Liver (tissue), 9 donors: Measurements from ENCODE around the gene PGA3. TPM values are rescaled to one million over a fixed set of nuclear protein-coding genes. Genes with fewer than 3 reads are reported as not detected.

Source experiments
- DNase-seq: peaks from one replicate; pipeline ENCODE4 v3.0.0-alpha.2; 2017; ENCODE audit warnings: low spot score
- H3K27ac ChIP-seq, 2 donors: one replicate each; pipeline ENCODE4 v1.7.0; 2013; ENCODE audit warnings: inconsistent platforms in 2 of 2, low read length in 2 of 2, control low read depth in 1 of 2, low read depth in 1 of 2, mild to moderate bottlenecking in 1 of 2
- H3K27me3 ChIP-seq, 4 donors: one replicate each; pipeline versions ENCODE4 v1.6.1 to v1.7.0; 2013; ENCODE audit warnings: low read length in 3 of 4, inconsistent platforms in 1 of 4, mild to moderate bottlenecking in 1 of 4, moderate library complexity in 1 of 4; ENCODE audit not compliant: control insufficient read depth in 4 of 4, insufficient read depth in 4 of 4
- H3K36me3 ChIP-seq, 4 donors: one replicate each; pipeline versions ENCODE4 v1.6.1 to v1.7.0; 2013; ENCODE audit warnings: low read length in 3 of 4, mild to moderate bottlenecking in 3 of 4, low read depth in 1 of 4, moderate library complexity in 1 of 4; ENCODE audit not compliant: control insufficient read depth in 4 of 4, insufficient read depth in 3 of 4
- H3K4me1 ChIP-seq, 4 donors: one replicate each; pipeline versions ENCODE4 v1.6.1 to v1.7.0; 2013; ENCODE audit warnings: low read length in 3 of 4, mild to moderate bottlenecking in 3 of 4, moderate library complexity in 1 of 4; ENCODE audit not compliant: control insufficient read depth in 4 of 4, insufficient read depth in 4 of 4
- H3K4me3 ChIP-seq, 3 donors: one replicate each; pipeline versions ENCODE4 v1.6.1 to v1.7.0; 2013; ENCODE audit warnings: low read length in 3 of 3, control low read depth in 1 of 3, low read depth in 1 of 3, mild to moderate bottlenecking in 1 of 3
- H3K9ac ChIP-seq, 2 donors: one replicate each; pipeline ENCODE4 v1.7.0; 2013; ENCODE audit warnings: low read length in 2 of 2, mild to moderate bottlenecking in 2 of 2, moderate library complexity in 2 of 2, control low read depth in 1 of 2, low read depth in 1 of 2
- H3K9me3 ChIP-seq, 4 donors: one replicate each; pipeline versions ENCODE4 v1.6.1 to v1.7.0; 2013; ENCODE audit warnings: low read length in 3 of 4; ENCODE audit not compliant: control insufficient read depth in 4 of 4
- EGR1 ChIP-seq, 2 donors: IDR thresholded peaks; 2 replicates each; pipeline ENCODE4 v1.6.1; 2016 to 2018; ENCODE audit warnings: antibody characterized with exemption in 2 of 2, low read depth in 2 of 2
- FOXA1 ChIP-seq: IDR thresholded peaks from 2 replicates; pipeline ENCODE4 v1.6.1; 2016; ENCODE audit warnings: antibody characterized with exemption
- FOXA2 ChIP-seq: IDR thresholded peaks from 2 replicates; pipeline ENCODE4 v1.6.1; 2016; ENCODE audit warnings: antibody characterized with exemption
- GABPA ChIP-seq, 2 donors: IDR thresholded peaks in 1 of 2; conservative IDR thresholded peaks in 1 of 2; 2 replicates each; pipeline ENCODE4 v1.6.1; 2016; ENCODE audit warnings: antibody characterized with exemption in 2 of 2, mild to moderate bottlenecking in 1 of 2, moderate library complexity in 1 of 2
- HNF4A ChIP-seq, 2 donors: conservative IDR thresholded peaks; 2 replicates each; pipeline ENCODE4 v1.6.1; 2016; ENCODE audit warnings: antibody characterized with exemption in 2 of 2, mild to moderate bottlenecking in 2 of 2
- HNF4G ChIP-seq: IDR thresholded peaks from 2 replicates; pipeline ENCODE4 v1.6.1; 2016; ENCODE audit warnings: antibody characterized with exemption
- JUND ChIP-seq, 2 donors: IDR thresholded peaks; 2 replicates each; pipeline ENCODE4 v1.6.1; 2016; ENCODE audit warnings: antibody characterized with exemption in 2 of 2
- NR2F2 ChIP-seq: IDR thresholded peaks from 2 replicates; pipeline ENCODE4 v1.6.1; 2016; ENCODE audit warnings: antibody characterized with exemption
- RAD21 ChIP-seq, 2 donors: IDR thresholded peaks; 2 replicates each; pipeline ENCODE4 v1.6.1; 2016; ENCODE audit warnings: antibody characterized with exemption in 2 of 2, mild to moderate bottlenecking in 2 of 2
- RXRA ChIP-seq, 2 donors: IDR thresholded peaks; 2 replicates each; pipeline ENCODE4 v1.6.1; 2017 to 2018; ENCODE audit warnings: antibody characterized with exemption in 2 of 2, mild to moderate bottlenecking in 1 of 2
- SP1 ChIP-seq: IDR thresholded peaks from 2 replicates; pipeline ENCODE4 v1.6.1; 2018; ENCODE audit warnings: antibody characterized with exemption, mild to moderate bottlenecking
- TAF1 ChIP-seq: conservative IDR thresholded peaks from 2 replicates; pipeline ENCODE4 v1.6.1; 2016; ENCODE audit warnings: antibody characterized with exemption, mild to moderate bottlenecking
- YY1 ChIP-seq: IDR thresholded peaks from 2 replicates; pipeline ENCODE4 v1.6.1; 2016; ENCODE audit warnings: antibody characterized with exemption, mild to moderate bottlenecking
- ZBTB33 ChIP-seq: IDR thresholded peaks from 2 replicates; pipeline ENCODE4 v1.6.1; 2016; ENCODE audit warnings: antibody characterized with exemption
- WGBS: extraction: QIAGEN DNeasy Blood & Tissue Kit; methylation state at CpG from one replicate; pipeline ENCODE4 v1.1.7; 2013; 5-methylcytosine and 5-hydroxymethylcytosine counted together
- polyA plus RNA-seq, 2 donors: library from polyadenylated mRNA; stranded (reverse) in 1 of 2; unstranded in 1 of 2; fragments of 200-250 nt in 1 of 2; fragments of >200 nt in 1 of 2; fragmentation: Nextera tagmentation in 1 of 2; extraction: Ambion mirVana in 1 of 2; gene quantifications; one replicate each; pipeline versions ENCODE4 v1.2.1 to v1.2.3, GENCODE V29; 2013 to 2015
- total RNA-seq, 2 donors: library from RNA; depleted of rRNA; stranded (reverse); fragments of >200 nt; gene quantifications; one replicate each; pipeline ENCODE4 v1.2.3, GENCODE V29; 2014
- TF ChIP-seq, protein P1 (sequence below): fragments of 150-350 bp; IDR thresholded peaks from 2 replicates; pipeline ENCODE4 v1.5.1; 2017; ENCODE audit warnings: improper control_type of control experiment, low read depth, low read length; ENCODE audit not compliant: missing input control
- TF ChIP-seq, protein P2 (sequence below): IDR thresholded peaks from 2 replicates; pipeline ENCODE4 v1.6.1; 2016; ENCODE audit warnings: antibody characterized with exemption, mild to moderate bottlenecking
- TF ChIP-seq, protein P3 (sequence below): IDR thresholded peaks from 2 replicates; pipeline ENCODE4 v1.6.1; 2016; ENCODE audit warnings: antibody characterized with exemption
- TF ChIP-seq, protein P4 (sequence below): IDR thresholded peaks from 2 replicates; pipeline ENCODE4 v1.6.1; 2016; ENCODE audit warnings: antibody characterized with exemption
- donor health status: healthy.
- donor health status: healthy.
- donor health status: healthy.
- donor health status: healthy.
- donor health status: healthy.

PGA3 gene
- total and polyA plus RNA-seq, 4 donors, result 0.25 to 0.56 (median 0.54) TPM; not detected in 1

DNA sequence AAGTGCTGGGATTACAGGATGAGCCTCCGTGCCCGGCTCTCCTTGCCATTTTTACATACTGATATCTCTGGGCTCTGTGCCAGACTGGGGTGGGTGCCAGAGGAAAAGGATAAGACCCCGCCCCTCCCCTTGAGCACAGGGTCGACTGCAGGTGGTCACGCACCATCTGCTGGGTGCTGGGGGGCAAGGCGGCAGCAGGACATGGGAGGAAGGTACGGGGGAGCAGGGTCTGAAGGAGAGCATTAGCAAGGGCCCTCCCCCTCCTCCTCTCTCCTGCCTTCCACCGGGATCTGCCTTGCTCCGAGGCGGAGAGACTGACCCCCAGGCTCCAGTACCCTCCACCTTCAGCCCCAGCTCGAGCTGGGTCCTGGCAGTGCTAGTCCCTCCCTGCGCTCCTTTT is 9.7 kb upstream of the PGA3 start:
- no peaks in the 10 kb centered on the region for H3K4me1 ChIP-seq
- H3K27ac ChIP-seq, result no peak overlapping the region
- TF ChIP-seq YY1, result no peak
- no peak for TF ChIP-seq TAF1
- TF ChIP-seq HNF4A (conservative IDR thresholded peaks at IDR 0.05), result no peak
- no peak for TF ChIP-seq NR2F2
- TF ChIP-seq, protein P1, sequence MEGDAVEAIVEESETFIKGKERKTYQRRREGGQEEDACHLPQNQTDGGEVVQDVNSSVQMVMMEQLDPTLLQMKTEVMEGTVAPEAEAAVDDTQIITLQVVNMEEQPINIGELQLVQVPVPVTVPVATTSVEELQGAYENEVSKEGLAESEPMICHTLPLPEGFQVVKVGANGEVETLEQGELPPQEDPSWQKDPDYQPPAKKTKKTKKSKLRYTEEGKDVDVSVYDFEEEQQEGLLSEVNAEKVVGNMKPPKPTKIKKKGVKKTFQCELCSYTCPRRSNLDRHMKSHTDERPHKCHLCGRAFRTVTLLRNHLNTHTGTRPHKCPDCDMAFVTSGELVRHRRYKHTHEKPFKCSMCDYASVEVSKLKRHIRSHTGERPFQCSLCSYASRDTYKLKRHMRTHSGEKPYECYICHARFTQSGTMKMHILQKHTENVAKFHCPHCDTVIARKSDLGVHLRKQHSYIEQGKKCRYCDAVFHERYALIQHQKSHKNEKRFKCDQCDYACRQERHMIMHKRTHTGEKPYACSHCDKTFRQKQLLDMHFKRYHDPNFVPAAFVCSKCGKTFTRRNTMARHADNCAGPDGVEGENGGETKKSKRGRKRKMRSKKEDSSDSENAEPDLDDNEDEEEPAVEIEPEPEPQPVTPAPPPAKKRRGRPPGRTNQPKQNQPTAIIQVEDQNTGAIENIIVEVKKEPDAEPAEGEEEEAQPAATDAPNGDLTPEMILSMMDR, result no peak
- no peak for TF ChIP-seq ZBTB33
- no peak for TF ChIP-seq HNF4G
- TF ChIP-seq, protein P2, sequence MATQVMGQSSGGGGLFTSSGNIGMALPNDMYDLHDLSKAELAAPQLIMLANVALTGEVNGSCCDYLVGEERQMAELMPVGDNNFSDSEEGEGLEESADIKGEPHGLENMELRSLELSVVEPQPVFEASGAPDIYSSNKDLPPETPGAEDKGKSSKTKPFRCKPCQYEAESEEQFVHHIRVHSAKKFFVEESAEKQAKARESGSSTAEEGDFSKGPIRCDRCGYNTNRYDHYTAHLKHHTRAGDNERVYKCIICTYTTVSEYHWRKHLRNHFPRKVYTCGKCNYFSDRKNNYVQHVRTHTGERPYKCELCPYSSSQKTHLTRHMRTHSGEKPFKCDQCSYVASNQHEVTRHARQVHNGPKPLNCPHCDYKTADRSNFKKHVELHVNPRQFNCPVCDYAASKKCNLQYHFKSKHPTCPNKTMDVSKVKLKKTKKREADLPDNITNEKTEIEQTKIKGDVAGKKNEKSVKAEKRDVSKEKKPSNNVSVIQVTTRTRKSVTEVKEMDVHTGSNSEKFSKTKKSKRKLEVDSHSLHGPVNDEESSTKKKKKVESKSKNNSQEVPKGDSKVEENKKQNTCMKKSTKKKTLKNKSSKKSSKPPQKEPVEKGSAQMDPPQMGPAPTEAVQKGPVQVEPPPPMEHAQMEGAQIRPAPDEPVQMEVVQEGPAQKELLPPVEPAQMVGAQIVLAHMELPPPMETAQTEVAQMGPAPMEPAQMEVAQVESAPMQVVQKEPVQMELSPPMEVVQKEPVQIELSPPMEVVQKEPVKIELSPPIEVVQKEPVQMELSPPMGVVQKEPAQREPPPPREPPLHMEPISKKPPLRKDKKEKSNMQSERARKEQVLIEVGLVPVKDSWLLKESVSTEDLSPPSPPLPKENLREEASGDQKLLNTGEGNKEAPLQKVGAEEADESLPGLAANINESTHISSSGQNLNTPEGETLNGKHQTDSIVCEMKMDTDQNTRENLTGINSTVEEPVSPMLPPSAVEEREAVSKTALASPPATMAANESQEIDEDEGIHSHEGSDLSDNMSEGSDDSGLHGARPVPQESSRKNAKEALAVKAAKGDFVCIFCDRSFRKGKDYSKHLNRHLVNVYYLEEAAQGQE, result no peak
- no peak for TF ChIP-seq RAD21 (IDR thresholded peaks at IDR 0.05)
- TF ChIP-seq GABPA (IDR thresholded peaks at IDR 0.05 in 1 of 2, conservative IDR thresholded peaks at IDR 0.05 in 1 of 2), result no peak
- TF ChIP-seq RXRA (IDR thresholded peaks at IDR 0.05), result no peak
- H3K9ac ChIP-seq, result no peak overlapping the region
- H3K36me3 ChIP-seq, result no peaks in the 10 kb centered on the region
- no peak overlapping the region for H3K4me3 ChIP-seq
- 40% methylated on average over 12 of the region's 12 CpGs for WGBS
- DNase-seq, result no peak
- no peaks in the 10 kb centered on the region for H3K27me3 ChIP-seq
- no peaks in the 10 kb centered on the region for H3K9me3 ChIP-seq

DNA sequence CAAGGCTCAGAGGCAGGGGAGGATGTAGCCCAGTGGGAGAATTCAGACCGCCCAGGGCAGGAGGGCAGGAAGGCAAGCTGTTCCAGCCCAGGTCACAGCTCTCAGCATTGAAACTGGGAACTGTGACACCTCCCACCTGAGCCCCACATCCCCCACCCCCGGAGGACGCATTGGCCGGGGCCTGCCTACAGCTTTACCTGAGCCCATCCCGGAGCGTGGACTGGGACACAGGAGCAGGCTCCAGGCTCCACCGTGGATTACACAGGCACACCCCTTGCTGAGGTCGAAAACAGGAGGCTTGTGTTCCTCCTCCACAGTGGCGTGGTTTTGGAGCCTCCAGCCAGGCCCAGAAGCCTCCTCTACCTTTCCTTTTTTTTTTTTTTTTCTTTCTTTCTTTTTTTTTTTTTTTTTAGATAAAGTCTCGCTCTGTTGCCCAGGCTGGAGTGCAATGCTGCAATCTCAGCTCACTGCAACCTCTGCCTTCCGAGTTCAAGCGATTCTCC is 9.1 kb upstream of the PGA3 start:
- Histone ChIP-seq H3K27me3 (no peaks in the 10 kb centered on the region), H3K4me1 (no peaks in the 10 kb centered on the region), H3K9me3 (no peaks in the 10 kb centered on the region), H3K27ac (no peak overlapping the region), H3K4me3 (no peak overlapping the region), H3K36me3 (no peaks in the 10 kb centered on the region), H3K9ac (no peak overlapping the region)
- WGBS, result 76% methylated on average over 12 of the region's 12 CpGs
- no peak for DNase-seq
- TF ChIP-seq, protein P3, sequence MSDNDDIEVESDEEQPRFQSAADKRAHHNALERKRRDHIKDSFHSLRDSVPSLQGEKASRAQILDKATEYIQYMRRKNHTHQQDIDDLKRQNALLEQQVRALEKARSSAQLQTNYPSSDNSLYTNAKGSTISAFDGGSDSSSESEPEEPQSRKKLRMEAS, result no peak
- TF ChIP-seq RAD21 (IDR thresholded peaks at IDR 0.05), result no peak
- TF ChIP-seq HNF4G, result no peak
- no peak for TF ChIP-seq FOXA2
- no peak for TF ChIP-seq SP1
- TF ChIP-seq RXRA (IDR thresholded peaks at IDR 0.05), result no peak
- TF ChIP-seq JUND (IDR thresholded peaks at IDR 0.05), result no peak
- no peak for TF ChIP-seq EGR1 (IDR thresholded peaks at IDR 0.05; ENCODE audit: low read depth in 2 of 2)
- no peak for TF ChIP-seq GABPA (IDR thresholded peaks at IDR 0.05 in 1 of 2, conservative IDR thresholded peaks at IDR 0.05 in 1 of 2)
- TF ChIP-seq, protein P2, result no peak
- TF ChIP-seq, protein P4, sequence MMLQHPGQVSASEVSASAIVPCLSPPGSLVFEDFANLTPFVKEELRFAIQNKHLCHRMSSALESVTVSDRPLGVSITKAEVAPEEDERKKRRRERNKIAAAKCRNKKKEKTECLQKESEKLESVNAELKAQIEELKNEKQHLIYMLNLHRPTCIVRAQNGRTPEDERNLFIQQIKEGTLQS, result no peak
- TF ChIP-seq TAF1, result no peak
- TF ChIP-seq FOXA1, result no peak
- TF ChIP-seq HNF4A (conservative IDR thresholded peaks at IDR 0.05), result no peak
- TF ChIP-seq ZBTB33, result no peak
- TF ChIP-seq NR2F2, result no peak
- TF ChIP-seq YY1, result no peak
